WTC11 (cell line): ENCODE data around the gene VPS39. TPM values are rescaled to one million over a fixed set of nuclear protein-coding genes. Genes with fewer than 3 reads are reported as not detected.

Experiments used
- ATAC-seq: fragments of 200-7000 bp; cut with Tn5 transposase; 2 replicates; pipeline ENCODE4 v1.10.0; 2021; ENCODE audit warnings: mild to moderate bottlenecking, moderate library complexity
- CTCF ChIA-PET: fragments of 300-600 bp; sonication (Branson Sonifier 250); formaldehyde crosslinking; loops from one replicate; lab custom pipeline; 2021; ENCODE audit warnings: antibody characterized with exemption; lab: Charles Lee
- POLR2A ChIA-PET: fragments of 350-600 bp; sonication (Branson Sonifier 250); formaldehyde crosslinking; loops from one replicate; lab custom pipeline; 2021; ENCODE audit warnings: antibody characterized with exemption; lab: Charles Lee
- DNase-seq: peaks from one replicate; pipeline ENCODE4 v3.0.0; 2021; ENCODE audit warnings: low spot score
- H3K27ac Mint-ChIP-seq: 2 replicates; pipeline ENCODE4 v1.8.0; 2021; ENCODE audit warnings: mixed read lengths
- H3K27me3 Mint-ChIP-seq: 2 replicates; pipeline ENCODE4 v1.8.0; 2021; ENCODE audit warnings: low read depth, mild to moderate bottlenecking, moderate library complexity, mixed read lengths
- H3K36me3 Mint-ChIP-seq: 2 replicates; pipeline ENCODE4 v1.8.0; 2021; ENCODE audit warnings: mixed read lengths
- H3K4me1 Mint-ChIP-seq: 2 replicates; pipeline ENCODE4 v1.8.0; 2022; ENCODE audit warnings: mixed read lengths
- H3K4me3 Mint-ChIP-seq: 2 replicates; pipeline ENCODE4 v1.8.0; 2021; ENCODE audit warnings: mild to moderate bottlenecking, moderate library complexity, mixed read lengths
- H3K9me3 Mint-ChIP-seq: 2 replicates; pipeline ENCODE4 v1.8.0; 2021; ENCODE audit warnings: mixed read lengths
- AR ChIP-seq: fragments of 250-450 bp; sonication (Bioruptor Pico); IDR thresholded peaks from 2 replicates; pipeline ENCODE4 v1.9.0; 2021; ENCODE audit warnings: mild to moderate bottlenecking
- CBFB ChIP-seq: sonication (generic); formaldehyde crosslinking; IDR thresholded peaks from 2 replicates; pipeline ENCODE4 v1.8.1; 2022; ENCODE audit warnings: mild to moderate bottlenecking, low read depth, missing genetic modification reagents
- CTCF ChIP-seq: fragments of 200-600 bp; IDR thresholded peaks from 2 replicates; pipeline ENCODE4 v1.8.0; 2022; ENCODE audit warnings: antibody characterized with exemption
- IRF1 ChIP-seq: sonication (generic); formaldehyde crosslinking; IDR thresholded peaks from 2 replicates; pipeline ENCODE4 v1.8.0; 2023; ENCODE audit warnings: missing genetic modification reagents
- NFE2L1 ChIP-seq: sonication (generic); formaldehyde crosslinking; IDR thresholded peaks from 2 replicates; pipeline ENCODE4 v1.8.1; 2023; ENCODE audit warnings: missing genetic modification reagents
- RELA ChIP-seq: sonication (generic); formaldehyde crosslinking; IDR thresholded peaks from 2 replicates; pipeline ENCODE4 v1.8.1; 2022; ENCODE audit warnings: missing genetic modification reagents, mild to moderate bottlenecking, borderline replicate concordance
- ZBTB21 ChIP-seq: sonication (generic); formaldehyde crosslinking; IDR thresholded peaks from 2 replicates; pipeline ENCODE4 v1.8.1; 2023; ENCODE audit warnings: mild to moderate bottlenecking, missing genetic modification reagents, borderline replicate concordance
- ZMAT4 ChIP-seq: fragments of 250-450 bp; sonication (Bioruptor Pico); IDR thresholded peaks from 2 replicates; pipeline ENCODE4 v1.9.0; 2021; ENCODE audit warnings: mild to moderate bottlenecking
- ZNF121 ChIP-seq: sonication (generic); formaldehyde crosslinking; IDR thresholded peaks from 2 replicates; pipeline ENCODE4 v1.8.0; 2023; ENCODE audit warnings: missing genetic modification reagents
- ZNF281 ChIP-seq: sonication (generic); formaldehyde crosslinking; IDR thresholded peaks from 2 replicates; pipeline ENCODE4 v1.8.0; 2023; ENCODE audit warnings: mild to moderate bottlenecking, missing genetic modification reagents
- ZNF423 ChIP-seq: fragments of 250-450 bp; sonication (Bioruptor Pico); IDR thresholded peaks from 2 replicates; pipeline ENCODE4 v2.1.2; 2022; ENCODE audit warnings: mild to moderate bottlenecking, moderate library complexity
- ZNF512 ChIP-seq: sonication (generic); formaldehyde crosslinking; IDR thresholded peaks from 2 replicates; pipeline ENCODE4 v1.8.1; 2022; ENCODE audit warnings: missing genetic modification reagents, borderline replicate concordance
- ZSCAN18 ChIP-seq: fragments of 250-450 bp; sonication (Bioruptor Pico); IDR thresholded peaks from 2 replicates; pipeline ENCODE4 v2.1.2; 2022; ENCODE audit warnings: mild to moderate bottlenecking, moderate library complexity
- total RNA-seq: library from RNA; stranded (reverse); gene quantifications from 3 replicates; pipeline ENCODE4 v1.2.3, GENCODE V29; 2021
- TF ChIP-seq, protein P1 (sequence below): sonication (generic); formaldehyde crosslinking; IDR thresholded peaks from 2 replicates; pipeline ENCODE4 v1.8.1; 2022; ENCODE audit warnings: low read depth, mild to moderate bottlenecking, moderate library complexity, missing genetic modification reagents, borderline replicate concordance
- TF ChIP-seq, protein P2 (sequence below): sonication (generic); formaldehyde crosslinking; conservative IDR thresholded peaks from 2 replicates; pipeline ENCODE4 v1.8.1; 2023; ENCODE audit warnings: mild to moderate bottlenecking, low read depth, missing genetic modification reagents, moderate library complexity
- TF ChIP-seq, protein P3 (sequence below): fragments of 250-450 bp; sonication (Bioruptor Pico); IDR thresholded peaks from 2 replicates; pipeline ENCODE4 v1.8.0; 2021; ENCODE audit warnings: mild to moderate bottlenecking

The VPS39 gene
- total RNA-seq, 1 experiment from 2014 or later: 44.5 TPM

- peaks cover 6% of the 10 kb centered on the region; the same call in 1 of the 2 replicates for H3K9me3 Mint-ChIP-seq
- ATAC-seq (no peak), DNase-seq (no peak)
- no peaks in the 10 kb centered on the region for H3K4me1 Mint-ChIP-seq
- no peak overlapping the region for H3K27ac Mint-ChIP-seq
- peaks cover 13% of the 10 kb centered on the region for H3K36me3 Mint-ChIP-seq
- POLR2A ChIA-PET: no interaction called here
- H3K27me3 Mint-ChIP-seq: no peaks in the 10 kb centered on the region
- no peak for TF ChIP-seq ZNF281 (CRISPR knock-in tag)
- TF ChIP-seq ZSCAN18 (CRISPR knock-in tag): no peak
- TF ChIP-seq, all 79 proteins: peak for 0
- no peak overlapping the region for H3K4me3 Mint-ChIP-seq
- CTCF ChIA-PET: no interaction called here
Measured at GRCh38 chr15:42199126-42199525, 9.0 kb downstream of the VPS39 start.

DNA sequence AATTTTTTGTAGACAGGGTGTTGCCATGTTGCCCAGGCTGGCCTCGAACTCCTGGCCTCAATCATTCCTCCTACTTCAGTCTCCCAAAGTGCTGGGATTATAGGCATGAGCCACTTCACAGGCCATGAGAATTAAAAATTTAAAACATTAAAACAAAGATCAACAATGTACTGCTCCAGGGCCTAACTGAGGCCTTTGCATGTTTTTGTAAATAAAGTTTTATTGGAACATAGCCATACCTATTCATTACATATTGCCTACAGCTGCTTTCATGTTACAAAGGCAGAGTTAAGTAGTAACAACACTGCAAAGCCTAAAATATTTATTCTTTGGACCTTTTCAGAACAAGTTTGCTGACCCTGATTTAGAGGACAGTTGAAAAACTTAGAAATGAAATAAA is 9.6 kb downstream of the VPS39 start:
- ATAC-seq (no peak), DNase-seq (no peak)
- Mint-ChIP-seq H3K4me1 (no peaks in the 10 kb centered on the region), H3K27me3 (no peaks in the 10 kb centered on the region), H3K4me3 (no peak overlapping the region), H3K36me3 (peaks cover 13% of the 10 kb centered on the region), H3K9me3 (peaks cover 6% of the 10 kb centered on the region; the same call in 1 of the 2 replicates), H3K27ac (no peak overlapping the region)
- POLR2A ChIA-PET: no interaction called here
- CTCF ChIA-PET: interaction anchor here (0.6 kb wide), 1 partner anchor 114 kb away, joined by 3 read pairs; no protein-coding TSS in a partner anchor
- TF ChIP-seq, protein P1, sequence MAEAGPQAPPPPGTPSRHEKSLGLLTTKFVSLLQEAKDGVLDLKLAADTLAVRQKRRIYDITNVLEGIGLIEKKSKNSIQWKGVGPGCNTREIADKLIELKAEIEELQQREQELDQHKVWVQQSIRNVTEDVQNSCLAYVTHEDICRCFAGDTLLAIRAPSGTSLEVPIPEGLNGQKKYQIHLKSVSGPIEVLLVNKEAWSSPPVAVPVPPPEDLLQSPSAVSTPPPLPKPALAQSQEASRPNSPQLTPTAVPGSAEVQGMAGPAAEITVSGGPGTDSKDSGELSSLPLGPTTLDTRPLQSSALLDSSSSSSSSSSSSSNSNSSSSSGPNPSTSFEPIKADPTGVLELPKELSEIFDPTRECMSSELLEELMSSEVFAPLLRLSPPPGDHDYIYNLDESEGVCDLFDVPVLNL (CRISPR knock-in tag): no peak
- TF ChIP-seq ZMAT4 (CRISPR knock-in tag) (no peak), RELA (CRISPR knock-in tag) (no peak), NFE2L1 (no peak), ZNF423 (no peak), AR (no peak), ZBTB21 (CRISPR knock-in tag) (no peak), CTCF (no peak), IRF1 (no peak), CBFB (CRISPR knock-in tag) (no peak), ZNF121 (CRISPR knock-in tag) (no peak), ZNF512 (CRISPR knock-in tag) (no peak)
- TF ChIP-seq, protein P2, sequence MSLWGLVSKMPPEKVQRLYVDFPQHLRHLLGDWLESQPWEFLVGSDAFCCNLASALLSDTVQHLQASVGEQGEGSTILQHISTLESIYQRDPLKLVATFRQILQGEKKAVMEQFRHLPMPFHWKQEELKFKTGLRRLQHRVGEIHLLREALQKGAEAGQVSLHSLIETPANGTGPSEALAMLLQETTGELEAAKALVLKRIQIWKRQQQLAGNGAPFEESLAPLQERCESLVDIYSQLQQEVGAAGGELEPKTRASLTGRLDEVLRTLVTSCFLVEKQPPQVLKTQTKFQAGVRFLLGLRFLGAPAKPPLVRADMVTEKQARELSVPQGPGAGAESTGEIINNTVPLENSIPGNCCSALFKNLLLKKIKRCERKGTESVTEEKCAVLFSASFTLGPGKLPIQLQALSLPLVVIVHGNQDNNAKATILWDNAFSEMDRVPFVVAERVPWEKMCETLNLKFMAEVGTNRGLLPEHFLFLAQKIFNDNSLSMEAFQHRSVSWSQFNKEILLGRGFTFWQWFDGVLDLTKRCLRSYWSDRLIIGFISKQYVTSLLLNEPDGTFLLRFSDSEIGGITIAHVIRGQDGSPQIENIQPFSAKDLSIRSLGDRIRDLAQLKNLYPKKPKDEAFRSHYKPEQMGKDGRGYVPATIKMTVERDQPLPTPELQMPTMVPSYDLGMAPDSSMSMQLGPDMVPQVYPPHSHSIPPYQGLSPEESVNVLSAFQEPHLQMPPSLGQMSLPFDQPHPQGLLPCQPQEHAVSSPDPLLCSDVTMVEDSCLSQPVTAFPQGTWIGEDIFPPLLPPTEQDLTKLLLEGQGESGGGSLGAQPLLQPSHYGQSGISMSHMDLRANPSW (CRISPR knock-in tag): no peak
- TF ChIP-seq, protein P3, sequence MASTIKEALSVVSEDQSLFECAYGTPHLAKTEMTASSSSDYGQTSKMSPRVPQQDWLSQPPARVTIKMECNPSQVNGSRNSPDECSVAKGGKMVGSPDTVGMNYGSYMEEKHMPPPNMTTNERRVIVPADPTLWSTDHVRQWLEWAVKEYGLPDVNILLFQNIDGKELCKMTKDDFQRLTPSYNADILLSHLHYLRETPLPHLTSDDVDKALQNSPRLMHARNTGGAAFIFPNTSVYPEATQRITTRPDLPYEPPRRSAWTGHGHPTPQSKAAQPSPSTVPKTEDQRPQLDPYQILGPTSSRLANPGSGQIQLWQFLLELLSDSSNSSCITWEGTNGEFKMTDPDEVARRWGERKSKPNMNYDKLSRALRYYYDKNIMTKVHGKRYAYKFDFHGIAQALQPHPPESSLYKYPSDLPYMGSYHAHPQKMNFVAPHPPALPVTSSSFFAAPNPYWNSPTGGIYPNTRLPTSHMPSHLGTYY: no peak
